ENCODE results near the gene CHMP2A.
"Not testable (repeated sequence)": the region's sequence is repeated elsewhere in the genome, so short reads cannot be mapped to it uniquely, and the experiment has no call there.

DNA sequence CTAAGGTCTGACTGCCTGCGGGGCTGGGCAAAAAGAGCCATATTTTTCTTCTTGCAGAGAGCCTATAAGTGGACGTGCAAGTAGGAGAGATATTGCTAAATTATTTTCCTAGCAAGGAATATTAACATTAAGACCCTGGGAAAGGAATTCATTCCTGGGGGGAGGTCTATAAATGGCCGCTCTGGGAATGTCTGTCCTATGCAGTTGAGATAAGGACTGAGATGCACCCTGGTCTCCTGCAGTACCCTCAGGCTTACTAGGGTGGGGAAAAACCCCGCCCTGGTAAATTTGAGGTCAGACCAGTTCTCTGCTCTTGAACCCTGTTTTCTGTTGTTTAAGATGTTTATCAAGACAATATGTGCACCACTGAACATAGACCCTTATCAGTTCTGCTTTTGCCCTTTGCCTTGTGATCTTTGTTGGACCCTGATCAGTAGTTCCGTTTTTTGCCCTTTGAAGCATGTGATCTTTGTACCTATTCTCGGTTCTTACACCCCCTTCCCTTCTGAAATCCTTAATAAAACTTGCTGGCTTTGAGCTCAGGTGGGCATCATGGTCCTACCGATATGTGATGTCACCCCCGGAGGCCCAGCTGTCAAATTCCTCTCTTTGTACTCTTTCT lies 47.2 kb downstream of the CHMP2A start:
- TF ChIP-seq, protein P1, sequence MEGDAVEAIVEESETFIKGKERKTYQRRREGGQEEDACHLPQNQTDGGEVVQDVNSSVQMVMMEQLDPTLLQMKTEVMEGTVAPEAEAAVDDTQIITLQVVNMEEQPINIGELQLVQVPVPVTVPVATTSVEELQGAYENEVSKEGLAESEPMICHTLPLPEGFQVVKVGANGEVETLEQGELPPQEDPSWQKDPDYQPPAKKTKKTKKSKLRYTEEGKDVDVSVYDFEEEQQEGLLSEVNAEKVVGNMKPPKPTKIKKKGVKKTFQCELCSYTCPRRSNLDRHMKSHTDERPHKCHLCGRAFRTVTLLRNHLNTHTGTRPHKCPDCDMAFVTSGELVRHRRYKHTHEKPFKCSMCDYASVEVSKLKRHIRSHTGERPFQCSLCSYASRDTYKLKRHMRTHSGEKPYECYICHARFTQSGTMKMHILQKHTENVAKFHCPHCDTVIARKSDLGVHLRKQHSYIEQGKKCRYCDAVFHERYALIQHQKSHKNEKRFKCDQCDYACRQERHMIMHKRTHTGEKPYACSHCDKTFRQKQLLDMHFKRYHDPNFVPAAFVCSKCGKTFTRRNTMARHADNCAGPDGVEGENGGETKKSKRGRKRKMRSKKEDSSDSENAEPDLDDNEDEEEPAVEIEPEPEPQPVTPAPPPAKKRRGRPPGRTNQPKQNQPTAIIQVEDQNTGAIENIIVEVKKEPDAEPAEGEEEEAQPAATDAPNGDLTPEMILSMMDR (CRISPR knock-in tag; IDR thresholded peaks at IDR 0.05): not testable (repeated sequence)
- not testable (repeated sequence) for TF ChIP-seq PRPF4 (IDR thresholded peaks at IDR 0.05; ENCODE audit: low read depth, low read length, poor library complexity, severe bottlenecking); ZNF274 (CRISPR knock-in tag; IDR thresholded peaks at IDR 0.05); ZNF530 (CRISPR knock-in tag; IDR thresholded peaks at IDR 0.05; ENCODE audit: low read depth); POLR2AphosphoS5 (IDR thresholded peaks at IDR 0.05; ENCODE audit: low read depth, low read length)
- TF ChIP-seq, protein P2, sequence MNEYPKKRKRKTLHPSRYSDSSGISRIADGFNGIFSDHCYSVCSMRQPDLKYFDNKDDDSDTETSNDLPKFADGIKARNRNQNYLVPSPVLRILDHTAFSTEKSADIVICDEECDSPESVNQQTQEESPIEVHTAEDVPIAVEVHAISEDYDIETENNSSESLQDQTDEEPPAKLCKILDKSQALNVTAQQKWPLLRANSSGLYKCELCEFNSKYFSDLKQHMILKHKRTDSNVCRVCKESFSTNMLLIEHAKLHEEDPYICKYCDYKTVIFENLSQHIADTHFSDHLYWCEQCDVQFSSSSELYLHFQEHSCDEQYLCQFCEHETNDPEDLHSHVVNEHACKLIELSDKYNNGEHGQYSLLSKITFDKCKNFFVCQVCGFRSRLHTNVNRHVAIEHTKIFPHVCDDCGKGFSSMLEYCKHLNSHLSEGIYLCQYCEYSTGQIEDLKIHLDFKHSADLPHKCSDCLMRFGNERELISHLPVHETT (CRISPR knock-in tag; conservative IDR thresholded peaks at IDR 0.05): not testable (repeated sequence)
